Suprapubic skin (tissue), 4 donors: ENCODE results near the gene WDFY2. TPM values are rescaled to one million over a fixed set of nuclear protein-coding genes. Genes with fewer than 3 reads are reported as not detected.

ENCODE experiments used
- DNase-seq, 2 donors: peaks; one replicate each; pipeline ENCODE4 v3.0.0-alpha.2; 2019; ENCODE audit warnings: low spot score in 2 of 2
- H3K27ac ChIP-seq: fragments of 200-600 bp; sonication (generic); one replicate; pipeline ENCODE4 v1.5.1; 2019
- H3K27me3 ChIP-seq: fragments of 200-600 bp; sonication (generic); one replicate; pipeline ENCODE4 v1.5.1; 2019
- H3K36me3 ChIP-seq: fragments of 200-600 bp; sonication (generic); one replicate; pipeline ENCODE4 v1.5.1; 2019
- H3K4me1 ChIP-seq: fragments of 200-600 bp; sonication (generic); one replicate; pipeline ENCODE4 v1.5.1; 2019
- H3K4me3 ChIP-seq: fragments of 200-600 bp; sonication (generic); one replicate; pipeline ENCODE4 v1.5.1; 2019; ENCODE audit warnings: mild to moderate bottlenecking
- H3K9me3 ChIP-seq: fragments of 200-600 bp; sonication (generic); one replicate; pipeline ENCODE4 v1.5.1; 2019
- CTCF ChIP-seq, 2 donors: fragments of 200-600 bp in 1 of 2; fragments of 450-650 bp in 1 of 2; sonication (generic) in 1 of 2; IDR thresholded peaks; one replicate each; pipeline ENCODE4 v1.5.1; 2016 to 2019; ENCODE audit warnings: antibody characterized with exemption in 2 of 2, mild to moderate bottlenecking in 1 of 2, moderate library complexity in 1 of 2
- EP300 ChIP-seq: sonication (generic); formaldehyde crosslinking; IDR thresholded peaks from one replicate; pipeline ENCODE4 v1.6.1; 2017; ENCODE audit warnings: antibody characterized with exemption
- POLR2A ChIP-seq, 2 donors: fragments of 450-650 bp; IDR thresholded peaks; one replicate each; pipeline ENCODE4 v1.6.1; 2017; ENCODE audit warnings: antibody characterized with exemption in 2 of 2, mild to moderate bottlenecking in 2 of 2, moderate library complexity in 2 of 2
- POLR2AphosphoS5 ChIP-seq, 3 donors: sonication (generic); formaldehyde crosslinking; IDR thresholded peaks; one replicate each; pipeline ENCODE4 v1.6.1; 2017; ENCODE audit warnings: antibody characterized with exemption in 3 of 3
- WGBS: methylation state at CpG from one replicate; pipeline ENCODE4 v1.1.5; 2018; 5-methylcytosine and 5-hydroxymethylcytosine counted together
- total RNA-seq, 4 donors: library from RNA; depleted of rRNA; stranded (reverse); fragments of >200 nt; gene quantifications; one replicate each; pipeline ENCODE4 v1.1.0, GENCODE V29; 2016

WDFY2 gene
- total RNA-seq, 4 donors from 2014 or later = 35.3 to 99.2 (median 40.4) TPM

- H3K27me3 ChIP-seq = no peaks in the 10 kb centered on the region
- H3K4me3 ChIP-seq = no peak overlapping the region
- peak overlapping the region; percentile 96 for H3K27ac ChIP-seq
- DNase-seq = no peak
- H3K36me3 ChIP-seq = peaks cover 21% of the 10 kb centered on the region
- WGBS = 82% methylated on average over 6 of the region's 6 CpGs
- TF ChIP-seq CTCF (IDR thresholded peaks at IDR 0.05) (no peak), POLR2A (IDR thresholded peaks at IDR 0.05) (no peak), EP300 (no peak), POLR2AphosphoS5 (IDR thresholded peaks at IDR 0.05) (no peak)
- H3K9me3 ChIP-seq = no peaks in the 10 kb centered on the region
- peaks cover 39% of the 10 kb centered on the region for H3K4me1 ChIP-seq
Observed at GRCh38 chr13:51770160-51770559, 185.9 kb downstream of the WDFY2 start.

- no peak overlapping the region for H3K4me3 ChIP-seq
- TF ChIP-seq POLR2AphosphoS5 (IDR thresholded peaks at IDR 0.05) (no peak), EP300 (no peak), CTCF (IDR thresholded peaks at IDR 0.05) (no peak), POLR2A (IDR thresholded peaks at IDR 0.05) (no peak)
- peaks cover 38% of the 10 kb centered on the region for H3K4me1 ChIP-seq
- H3K36me3 ChIP-seq = peaks cover 20% of the 10 kb centered on the region
- DNase-seq = no peak
- H3K9me3 ChIP-seq = no peaks in the 10 kb centered on the region
- no peaks in the 10 kb centered on the region for H3K27me3 ChIP-seq
- 85% methylated on average over 11 of the region's 11 CpGs for WGBS
- peak overlapping the region; percentile 96 for H3K27ac ChIP-seq
Observed at GRCh38 chr13:51770681-51771417, 186.6 kb downstream of the WDFY2 start.

GRCh38 chr13:51771418-51772104 is 187.3 kb downstream of the WDFY2 start:
- TF ChIP-seq CTCF (IDR thresholded peaks at IDR 0.05) (no peak), EP300 (no peak), POLR2AphosphoS5 (IDR thresholded peaks at IDR 0.05) (no peak), POLR2A (IDR thresholded peaks at IDR 0.05) (no peak)
- 84% methylated on average over 17 of the region's 17 CpGs for whole genome bisulfite sequencing
- Histone ChIP-seq H3K27me3 (no peaks in the 10 kb centered on the region), H3K9me3 (no peaks in the 10 kb centered on the region), H3K27ac (peak overlapping the region; percentile 96), H3K4me1 (peaks cover 38% of the 10 kb centered on the region), H3K4me3 (no peak overlapping the region), H3K36me3 (peaks cover 13% of the 10 kb centered on the region)
- no peak for DNase-seq

DNA sequence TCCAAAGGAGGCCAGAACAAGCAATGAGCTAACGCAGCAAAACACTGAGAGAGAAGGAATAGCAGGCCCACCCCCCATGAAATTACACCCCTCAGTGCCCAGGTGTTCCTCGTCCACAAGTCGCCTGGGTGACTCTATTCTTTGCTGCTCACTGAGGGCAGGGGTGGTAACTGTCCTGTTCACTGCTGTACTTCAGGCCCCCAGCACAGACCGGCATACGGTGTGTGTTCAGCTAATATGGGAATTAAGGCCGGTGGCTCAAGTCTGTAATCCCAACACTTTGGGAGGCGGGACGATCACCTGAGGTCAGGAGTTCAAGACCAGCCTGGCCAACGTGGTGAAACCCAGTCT is 187.8 kb downstream of the WDFY2 start:
- Histone ChIP-seq H3K36me3 (peaks cover 8% of the 10 kb centered on the region), H3K9me3 (no peaks in the 10 kb centered on the region), H3K27me3 (no peaks in the 10 kb centered on the region), H3K4me1 (peaks cover 38% of the 10 kb centered on the region), H3K27ac (no peak overlapping the region), H3K4me3 (no peak overlapping the region)
- no peak for DNase-seq
- WGBS = 88% methylated on average over 9 of the region's 9 CpGs
- TF ChIP-seq POLR2A (IDR thresholded peaks at IDR 0.05) (no peak), POLR2AphosphoS5 (IDR thresholded peaks at IDR 0.05) (no peak), EP300 (no peak), CTCF (IDR thresholded peaks at IDR 0.05) (no peak)

- no peak overlapping the region for H3K27ac ChIP-seq
- 92% methylated on average over 6 of the region's 6 CpGs for WGBS
- TF ChIP-seq POLR2A (IDR thresholded peaks at IDR 0.05) (no peak), POLR2AphosphoS5 (IDR thresholded peaks at IDR 0.05) (no peak), CTCF (IDR thresholded peaks at IDR 0.05) (no peak), EP300 (no peak)
- no peak for DNase-seq
- no peaks in the 10 kb centered on the region for H3K27me3 ChIP-seq
- no peak overlapping the region for H3K4me3 ChIP-seq
- H3K36me3 ChIP-seq = peaks cover 2% of the 10 kb centered on the region
- no peaks in the 10 kb centered on the region for H3K9me3 ChIP-seq
- peaks cover 38% of the 10 kb centered on the region for H3K4me1 ChIP-seq
Observed at GRCh38 chr13:51772781-51773180, 188.5 kb downstream of the WDFY2 start.
